Ramos (cell line): ENCODE data around the gene ANO9.

Experiments used
- in situ Hi-C: fragments of 300-500 bp; cut with MboI; formaldehyde crosslinking; loops from one replicate; pipeline ENCODE4 v1.14.3; 2022; ENCODE audit warnings: low sequenced_read_pairs; ENCODE audit not compliant: unreplicated experiment

ANO9 gene

DNA sequence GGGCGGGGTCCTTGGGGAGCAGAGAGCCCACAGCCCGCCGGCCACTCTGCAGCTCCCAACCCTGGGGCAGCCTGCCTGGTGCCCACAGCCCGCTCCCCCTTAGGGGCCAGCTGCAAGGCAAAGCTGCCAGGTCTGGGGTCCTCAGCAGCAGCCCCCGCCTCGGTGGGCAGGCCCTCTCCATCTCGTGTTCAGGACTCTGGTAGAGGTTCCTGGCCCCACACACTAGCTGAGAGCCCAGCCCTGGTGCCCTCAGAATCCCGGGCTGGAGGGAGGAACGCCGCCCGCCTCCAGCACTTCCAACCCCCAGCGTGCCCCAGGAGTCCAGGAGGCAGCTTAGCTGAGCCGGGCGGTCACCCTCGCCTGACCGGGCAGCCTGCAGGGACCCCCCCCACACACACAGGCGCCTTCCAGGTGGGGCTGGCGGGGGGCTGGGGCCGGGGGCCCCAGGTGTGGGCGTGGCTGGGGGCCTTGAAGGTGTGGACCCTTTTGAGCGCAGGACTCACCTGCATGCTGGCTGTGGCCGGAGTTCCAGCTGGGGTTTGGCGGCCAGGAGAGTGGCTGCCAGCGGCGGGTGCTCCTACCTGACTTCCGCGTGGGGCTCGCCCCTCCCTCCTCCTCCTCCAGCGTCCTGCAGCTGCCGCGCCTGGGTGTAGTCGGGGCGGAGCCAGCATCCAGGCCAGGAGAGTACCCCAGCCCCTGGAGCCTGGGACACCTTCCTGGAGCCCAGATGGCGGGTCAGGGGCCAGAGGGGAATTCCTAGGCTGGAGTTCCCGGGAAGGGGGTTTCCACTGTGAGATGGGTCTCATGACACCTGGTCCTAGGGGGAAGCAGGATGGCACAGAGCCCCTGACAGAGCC is at the start of gene ANO9:
Gene ANO9, minus strand, starts transcription at position 594 of the 857 bp plus-strand sequence. Its CDS starts 85 bp downstream, at position 509.
- in situ Hi-C loops = no loop called here

DNA sequence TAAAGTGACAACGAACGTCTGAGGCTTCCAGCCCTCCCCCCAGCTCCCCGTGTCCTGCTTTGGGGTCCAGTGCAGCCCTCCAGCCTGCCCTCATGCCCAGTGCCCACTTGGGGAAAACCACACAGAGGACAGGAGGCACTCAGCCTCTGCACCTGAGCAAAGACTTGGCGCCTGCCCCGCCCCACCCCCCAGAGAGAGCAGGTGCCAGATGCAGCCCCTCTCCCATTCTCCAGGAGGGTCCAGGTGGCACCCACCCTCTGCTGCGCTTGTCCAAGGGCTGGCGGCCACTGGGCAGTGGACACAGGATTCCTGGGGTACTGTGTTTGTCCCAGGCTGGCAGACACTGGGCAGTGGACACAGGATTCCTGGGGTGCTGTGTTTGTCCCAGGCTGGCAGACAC is 49.5 kb upstream of the ANO9 start:
- in situ Hi-C loops = no loop called here

DNA sequence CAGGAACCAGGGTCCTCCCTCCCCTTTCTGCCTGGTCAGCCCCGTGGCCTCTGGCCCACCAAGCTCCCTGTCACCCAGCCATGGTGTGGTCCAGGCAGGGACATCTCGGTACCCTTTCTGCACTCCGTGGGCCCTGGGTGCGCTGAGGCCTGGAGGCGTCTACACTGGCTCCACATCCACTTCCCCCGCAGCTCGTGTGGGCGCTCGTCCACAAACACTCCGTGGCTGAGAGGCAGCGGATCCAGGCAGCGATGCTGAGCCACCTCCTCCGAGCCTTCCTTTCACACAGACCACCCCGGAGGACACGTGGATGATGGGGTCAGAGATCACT is 49.1 kb upstream of the ANO9 start:
- in situ Hi-C loops = no loop called here

DNA sequence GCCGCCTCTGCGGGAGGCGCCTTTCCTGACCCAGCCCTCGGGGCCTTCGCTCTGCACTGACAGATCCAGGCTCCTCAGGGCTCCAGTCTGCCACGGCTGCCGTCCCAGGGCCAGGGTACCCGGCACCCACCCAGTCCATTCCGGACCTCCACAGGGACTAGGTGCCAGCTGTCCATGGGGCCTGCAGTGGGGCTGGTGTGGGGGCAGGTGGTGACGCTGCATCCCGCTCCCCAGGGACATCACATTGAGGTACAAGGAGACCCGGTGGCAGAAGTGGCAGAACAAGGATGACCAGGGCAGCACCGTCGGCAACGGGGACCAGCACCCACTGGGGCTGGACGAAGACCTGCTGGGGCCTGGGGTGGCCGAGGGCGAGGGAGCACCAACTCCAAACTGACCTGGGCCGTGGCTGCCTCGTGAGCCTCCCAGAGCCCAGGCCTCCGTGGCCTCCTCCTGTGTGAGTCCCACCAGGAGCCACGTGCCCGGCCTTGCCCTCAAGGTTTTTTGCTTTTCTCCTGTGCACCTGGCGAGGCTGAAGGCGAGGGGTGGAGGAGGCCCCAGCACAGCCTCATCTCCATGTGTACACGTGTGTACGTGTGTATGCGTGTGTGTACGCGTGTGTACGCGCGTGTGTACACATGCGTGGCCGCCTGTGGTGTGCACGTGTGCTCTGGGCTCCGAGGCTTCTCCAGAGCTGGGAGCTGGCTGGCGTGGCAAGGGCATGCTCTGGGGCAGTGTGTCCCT is 48.5 kb upstream of the ANO9 start:
- in situ Hi-C loops = no loop called here

GRCh38 chr11:489610-490185 is 47.9 kb upstream of the ANO9 start:
- in situ Hi-C loops = no loop called here

- in situ Hi-C loops = no loop called here
Measured at GRCh38 chr11:488992-489391, 47.2 kb upstream of the ANO9 start.

DNA sequence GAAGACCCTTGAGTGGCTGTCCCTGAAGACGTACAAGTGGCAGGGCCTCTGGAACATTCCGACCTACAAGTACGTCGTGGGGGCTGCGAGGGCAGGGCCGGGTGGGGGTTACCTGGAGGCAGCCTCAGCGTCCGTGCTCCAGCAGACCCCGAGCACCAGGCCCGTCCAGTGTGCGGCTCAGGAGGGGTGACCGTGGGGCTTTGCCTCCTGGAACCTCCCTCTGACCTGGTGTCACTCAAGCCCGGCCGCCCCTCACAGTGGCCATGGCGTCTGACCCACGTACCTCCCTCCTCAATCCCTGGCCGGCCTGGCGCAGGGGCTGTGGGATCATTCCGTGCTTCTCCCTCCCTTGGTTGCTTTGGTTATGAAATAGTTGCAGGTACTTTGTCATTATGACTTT is 46.8 kb upstream of the ANO9 start:
- in situ Hi-C loops = no loop called here

DNA sequence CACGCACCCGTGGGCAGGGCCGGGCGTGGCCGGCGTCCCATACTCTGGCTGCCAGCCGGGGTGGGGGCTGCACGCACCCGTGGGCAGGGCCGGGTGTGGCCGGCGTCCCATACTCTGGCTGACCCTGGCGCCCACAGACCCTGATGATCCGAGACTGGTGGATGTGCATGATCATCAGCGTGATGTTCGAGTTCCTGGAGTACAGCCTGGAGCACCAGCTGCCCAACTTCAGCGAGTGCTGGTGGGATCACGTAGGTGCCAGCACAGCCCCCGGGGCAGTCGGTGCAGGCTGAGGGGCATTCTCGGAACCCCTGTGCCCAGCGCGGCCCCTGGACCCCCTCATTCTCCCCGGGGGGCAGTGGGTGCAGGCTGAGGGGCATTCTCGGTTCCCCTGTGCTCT is 46.3 kb upstream of the ANO9 start:
- in situ Hi-C loops = no loop called here

- in situ Hi-C loops = no loop called here
Measured at GRCh38 chr11:487571-488021, 45.8 kb upstream of the ANO9 start.

DNA sequence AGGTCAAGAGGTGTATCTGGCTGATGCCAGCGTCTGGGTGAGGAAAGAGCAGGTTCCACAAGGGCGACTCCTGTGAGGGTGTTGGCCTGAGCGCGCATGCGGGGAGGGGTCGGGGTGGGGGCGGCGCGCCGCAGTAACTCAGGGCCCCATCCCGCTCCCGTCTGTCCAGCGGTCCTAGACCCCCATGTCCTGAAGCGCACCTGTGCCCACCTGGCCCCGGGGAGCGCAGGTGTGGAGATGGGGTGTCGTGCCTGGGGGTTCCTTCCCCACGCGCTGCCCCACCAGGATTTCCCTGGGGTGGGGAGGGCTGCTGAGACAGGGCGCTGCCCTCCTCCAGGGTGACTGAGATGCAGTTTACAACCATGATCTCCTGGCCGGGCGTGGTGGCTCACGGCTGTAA is 44.4 kb upstream of the ANO9 start:
- in situ Hi-C loops = no loop called here

DNA sequence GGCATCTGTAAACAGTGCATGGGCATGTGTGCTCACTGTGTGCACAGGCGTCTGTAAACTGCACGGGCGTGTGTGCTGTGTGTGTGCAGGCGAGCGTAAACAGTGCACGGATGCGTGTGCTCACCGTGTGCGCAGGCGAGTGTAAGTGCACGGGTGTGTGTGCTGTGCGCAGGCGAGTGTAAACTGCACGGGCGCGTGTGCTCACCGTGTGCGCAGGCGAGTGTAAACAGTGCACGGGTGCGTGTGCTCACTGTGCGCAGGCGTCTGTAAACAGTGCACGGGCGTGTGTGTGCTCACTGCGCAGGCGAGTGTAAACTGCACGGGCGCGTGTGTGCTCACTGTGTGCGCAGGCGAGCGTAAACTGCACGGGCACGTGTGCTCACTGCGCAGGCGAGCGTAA is 42.8 kb upstream of the ANO9 start:
- in situ Hi-C loops = no loop called here

DNA sequence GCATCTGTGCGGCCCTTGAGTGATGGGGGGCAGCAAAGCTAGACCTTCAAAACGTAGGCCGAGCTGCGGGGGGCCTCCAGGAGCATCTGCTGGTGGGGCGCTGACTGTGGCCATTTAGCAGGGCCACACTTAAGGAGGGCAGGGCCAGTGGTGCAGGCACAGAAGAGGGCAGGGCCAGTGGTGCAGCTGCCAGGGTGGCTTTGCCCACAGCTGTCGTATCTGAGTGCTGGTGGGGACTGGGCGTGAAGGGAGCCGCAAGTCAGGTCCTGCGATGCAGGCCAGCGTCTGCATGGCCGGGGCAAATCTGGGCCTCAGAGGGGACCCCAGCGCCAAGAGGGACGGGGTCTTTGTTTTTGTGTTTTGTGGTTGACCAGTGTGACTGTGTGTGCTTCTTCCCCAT is 37.5 kb upstream of the ANO9 start:
- in situ Hi-C loops = no loop called here

- in situ Hi-C loops = no loop called here
Measured at GRCh38 chr11:477052-477715, 35.4 kb upstream of the ANO9 start.

DNA sequence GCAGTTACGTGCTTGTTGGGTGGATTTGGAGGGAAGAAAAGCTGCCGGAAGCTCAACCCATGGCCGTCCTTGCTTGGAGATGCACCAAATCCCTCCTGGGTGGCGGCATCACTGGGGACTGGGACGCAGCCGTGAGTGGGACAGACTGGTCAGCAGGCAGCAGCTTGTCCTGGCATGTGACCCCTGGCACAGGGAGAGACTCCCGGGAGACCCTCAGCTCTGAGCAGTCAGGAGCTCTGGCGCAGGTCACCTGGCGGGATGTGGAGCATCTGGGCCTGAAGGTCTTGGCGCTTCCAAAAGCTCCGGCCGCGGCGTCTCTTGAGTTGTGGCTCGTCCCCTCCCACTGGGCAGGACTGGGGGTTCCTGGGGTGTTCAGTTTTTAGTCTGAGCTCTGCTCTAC is 34.6 kb upstream of the ANO9 start:
- in situ Hi-C loops = no loop called here

DNA sequence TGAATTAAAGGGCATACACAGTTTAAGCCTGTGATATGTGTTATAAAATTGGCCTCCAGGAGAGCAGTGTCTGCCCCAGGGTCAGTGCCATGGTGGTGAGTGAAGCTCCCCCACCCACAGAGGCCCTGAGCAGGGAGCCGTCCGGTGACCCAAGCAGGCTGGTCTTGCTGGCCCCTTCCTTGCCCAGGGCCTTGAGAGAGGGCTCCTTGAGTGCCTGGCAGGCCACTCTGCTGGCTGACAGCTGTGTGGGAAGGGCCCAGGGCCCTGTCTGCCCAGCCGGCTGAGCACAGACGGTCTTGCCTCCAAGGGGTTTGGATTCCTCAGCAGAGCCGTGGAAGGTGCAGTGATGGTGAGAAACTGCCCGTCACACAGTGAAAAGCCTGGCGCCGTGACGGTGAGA is 34.1 kb upstream of the ANO9 start:
- in situ Hi-C loops = no loop called here

DNA sequence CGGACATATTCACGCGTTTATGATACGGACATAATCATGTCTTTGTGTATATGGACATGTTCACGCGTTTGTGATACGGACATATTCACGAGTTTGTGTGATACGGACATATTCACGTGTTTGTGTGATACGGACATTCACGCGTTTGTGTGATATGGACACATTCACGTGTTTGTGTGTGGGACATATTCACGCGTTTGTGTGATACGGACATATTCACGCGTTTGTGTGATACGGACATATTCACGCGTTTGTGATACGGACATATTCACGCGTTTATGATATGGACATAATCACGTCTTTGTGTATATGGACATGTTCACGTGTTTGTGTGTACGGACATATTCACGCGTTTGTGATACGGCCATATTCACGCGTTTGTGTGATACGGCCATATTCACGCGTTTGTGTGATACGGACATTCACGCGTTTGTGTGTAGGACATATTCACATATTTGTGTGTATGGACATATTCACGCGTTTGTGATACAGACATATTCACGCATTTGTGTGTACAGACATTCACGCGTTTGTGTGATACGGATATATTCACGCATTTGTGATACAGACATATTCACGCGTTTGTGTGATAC is 33.2 kb upstream of the ANO9 start:
- in situ Hi-C loops = no loop called here

DNA sequence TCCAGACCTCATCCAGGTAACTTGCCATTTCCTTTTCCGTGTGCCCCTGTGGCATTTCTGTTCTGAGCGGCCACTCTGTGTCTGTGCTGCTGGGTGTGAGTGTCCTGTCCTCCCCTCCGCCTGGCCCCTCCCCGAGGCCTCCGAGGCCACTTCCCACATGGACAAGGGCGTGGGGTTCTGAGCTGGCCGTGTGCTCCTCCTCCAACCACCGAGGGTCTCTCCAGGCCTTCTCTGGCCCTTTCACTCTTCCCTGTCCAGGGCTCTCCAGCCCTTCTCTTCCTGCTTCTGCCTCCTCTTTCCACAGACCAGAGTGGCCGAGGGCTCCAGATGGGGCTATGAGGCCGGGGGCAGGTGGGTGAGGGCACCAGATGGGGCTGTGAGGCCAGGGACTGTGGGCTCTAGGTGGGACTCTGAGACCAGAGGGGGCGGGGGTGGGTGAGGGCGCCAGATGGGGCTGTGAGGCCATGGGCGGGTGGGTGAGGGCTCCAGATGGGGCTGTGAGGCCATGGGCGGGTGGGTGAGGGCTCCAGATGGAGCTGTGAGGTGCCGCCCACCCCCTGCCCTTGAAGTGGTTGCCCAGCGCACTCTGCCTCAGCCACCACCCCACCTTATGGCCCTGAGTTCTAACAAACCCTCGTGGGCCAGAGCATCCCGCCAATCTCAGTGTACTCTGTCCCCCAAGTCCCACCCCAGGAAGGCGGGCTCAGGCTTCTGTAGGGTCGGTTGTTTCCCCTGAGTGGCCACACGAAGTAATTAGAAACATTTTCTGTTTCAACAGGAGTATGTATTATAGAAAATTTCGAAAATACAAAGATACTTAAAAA is 32.4 kb upstream of the ANO9 start:
- in situ Hi-C loops = no loop called here

- in situ Hi-C loops = no loop called here
Measured at GRCh38 chr11:473415-473814, 31.6 kb upstream of the ANO9 start.

GRCh38 chr11:472816-473215 is 31.0 kb upstream of the ANO9 start:
- in situ Hi-C loops = no loop called here

DNA sequence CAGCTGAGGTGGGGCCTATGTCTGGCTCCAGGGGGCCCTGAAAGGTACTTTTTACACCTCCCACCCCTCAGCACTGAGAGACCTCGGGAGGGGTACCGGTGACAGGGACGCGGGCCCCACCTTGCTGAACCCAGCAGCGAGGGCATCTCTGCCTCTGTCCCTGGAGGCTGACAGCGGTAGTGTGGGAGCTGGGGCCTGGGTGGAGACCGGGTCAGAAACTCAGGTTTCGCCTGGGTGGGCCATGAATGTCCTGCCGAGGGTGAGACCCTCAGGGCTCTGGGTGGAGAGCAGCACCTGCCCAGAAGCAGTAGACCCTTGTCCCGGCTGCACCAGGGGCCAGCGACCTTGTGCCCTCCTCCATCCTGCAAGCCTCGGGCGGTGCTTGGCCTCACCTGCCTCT is 30.5 kb upstream of the ANO9 start:
- in situ Hi-C loops = no loop called here
